Astrocyte (in vitro differentiated cells and primary cell): Measurements from ENCODE around the gene POU6F2.

Source experiments
- EZH2 ChIP-seq: IDR thresholded peaks from 2 replicates; pipeline ENCODE4 v1.6.1; 2012; ENCODE audit warnings: mild to moderate bottlenecking, low read length, inconsistent platforms; ENCODE audit not compliant: insufficient read depth
- TF ChIP-seq, protein P1 (sequence below): IDR thresholded peaks from 2 replicates; pipeline ENCODE4 v1.5.1; 2011; ENCODE audit warnings: low read depth, mild to moderate bottlenecking, inconsistent platforms, low read length, moderate library complexity; ENCODE audit not compliant: insufficient read depth

DNA sequence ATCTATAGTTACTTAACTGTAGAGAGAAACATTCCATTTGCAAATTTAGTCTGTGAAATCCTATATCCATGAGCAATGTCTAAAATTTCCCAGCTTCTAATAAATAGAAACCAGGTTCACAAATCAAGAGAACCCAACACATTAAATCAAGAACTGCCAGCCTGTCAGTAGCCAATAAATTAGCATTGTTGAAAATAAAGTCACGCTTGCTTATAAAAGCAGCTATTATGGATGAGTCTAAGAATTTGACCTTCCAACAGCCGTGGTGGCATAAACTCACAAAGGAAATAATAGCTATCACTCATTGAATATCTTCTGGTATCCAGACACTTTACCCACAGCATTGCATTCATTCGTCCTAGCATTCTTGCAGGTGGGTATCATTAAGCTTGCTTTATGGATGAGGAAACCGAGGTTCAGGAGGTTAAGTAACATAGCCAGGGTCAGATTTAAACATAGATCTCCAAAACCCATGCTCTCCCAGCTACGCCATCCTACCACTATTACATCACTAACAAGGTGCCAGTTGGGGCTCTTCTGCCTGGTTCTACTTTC lies 328.4 kb downstream of the POU6F2 start:
- TF ChIP-seq, protein P1, sequence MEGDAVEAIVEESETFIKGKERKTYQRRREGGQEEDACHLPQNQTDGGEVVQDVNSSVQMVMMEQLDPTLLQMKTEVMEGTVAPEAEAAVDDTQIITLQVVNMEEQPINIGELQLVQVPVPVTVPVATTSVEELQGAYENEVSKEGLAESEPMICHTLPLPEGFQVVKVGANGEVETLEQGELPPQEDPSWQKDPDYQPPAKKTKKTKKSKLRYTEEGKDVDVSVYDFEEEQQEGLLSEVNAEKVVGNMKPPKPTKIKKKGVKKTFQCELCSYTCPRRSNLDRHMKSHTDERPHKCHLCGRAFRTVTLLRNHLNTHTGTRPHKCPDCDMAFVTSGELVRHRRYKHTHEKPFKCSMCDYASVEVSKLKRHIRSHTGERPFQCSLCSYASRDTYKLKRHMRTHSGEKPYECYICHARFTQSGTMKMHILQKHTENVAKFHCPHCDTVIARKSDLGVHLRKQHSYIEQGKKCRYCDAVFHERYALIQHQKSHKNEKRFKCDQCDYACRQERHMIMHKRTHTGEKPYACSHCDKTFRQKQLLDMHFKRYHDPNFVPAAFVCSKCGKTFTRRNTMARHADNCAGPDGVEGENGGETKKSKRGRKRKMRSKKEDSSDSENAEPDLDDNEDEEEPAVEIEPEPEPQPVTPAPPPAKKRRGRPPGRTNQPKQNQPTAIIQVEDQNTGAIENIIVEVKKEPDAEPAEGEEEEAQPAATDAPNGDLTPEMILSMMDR: no peak
- no peak for TF ChIP-seq EZH2
